ENCODE results near the gene DEFB129.
"Not testable (repeated sequence)": the region's sequence is repeated elsewhere in the genome, so short reads cannot be mapped to it uniquely, and the experiment has no call there.

Gene DEFB129

GRCh38 chr20:251354-251753, 24.3 kb downstream of the DEFB129 start:
- no peak for TF ChIP-seq CTCF (IDR thresholded peaks at IDR 0.05; ENCODE audit: poor library complexity, severe bottlenecking)
- DNase-seq (ENCODE audit: low spot score) (no peak), ATAC-seq (ENCODE audit: low read depth) (no peak)
- Histone ChIP-seq H3K4me1 (ENCODE audit: insufficient read depth, poor library complexity, severe bottlenecking) (no peaks in the 10 kb centered on the region), H3K4me3 (ENCODE audit: severe bottlenecking) (no peak overlapping the region), H3K27ac (ENCODE audit: poor library complexity, severe bottlenecking) (no peak overlapping the region), H3K9me3 (ENCODE audit: severe bottlenecking) (no peaks in the 10 kb centered on the region), H3K27me3 (ENCODE audit: insufficient read depth, poor library complexity, severe bottlenecking) (peaks cover 3% of the 10 kb centered on the region), H3K36me3 (ENCODE audit: low read depth) (no peaks in the 10 kb centered on the region)

GRCh38 chr20:252801-253200, 25.7 kb downstream of the DEFB129 start:
- H3K4me3 ChIP-seq (ENCODE audit: severe bottlenecking): no peak overlapping the region
- ATAC-seq (ENCODE audit: low read depth) (no peak), DNase-seq (ENCODE audit: low spot score) (no peak)
- no peaks in the 10 kb centered on the region for H3K4me1 ChIP-seq (ENCODE audit: insufficient read depth, poor library complexity, severe bottlenecking)
- peaks cover 5% of the 10 kb centered on the region for H3K27me3 ChIP-seq (ENCODE audit: insufficient read depth, poor library complexity, severe bottlenecking)
- TF ChIP-seq CTCF (IDR thresholded peaks at IDR 0.05; ENCODE audit: poor library complexity, severe bottlenecking): no peak
- H3K9me3 ChIP-seq (ENCODE audit: severe bottlenecking): no peaks in the 10 kb centered on the region
- H3K36me3 ChIP-seq (ENCODE audit: low read depth): no peaks in the 10 kb centered on the region
- no peak overlapping the region for H3K27ac ChIP-seq (ENCODE audit: poor library complexity, severe bottlenecking)

GRCh38 chr20:253447-253846, 26.4 kb downstream of the DEFB129 start:
- not testable (repeated sequence) for H3K4me3 ChIP-seq (ENCODE audit: severe bottlenecking); H3K9me3 ChIP-seq (ENCODE audit: severe bottlenecking); H3K27ac ChIP-seq (ENCODE audit: poor library complexity, severe bottlenecking); DNase-seq (ENCODE audit: low spot score); ATAC-seq (ENCODE audit: low read depth); H3K27me3 ChIP-seq (ENCODE audit: insufficient read depth, poor library complexity, severe bottlenecking); H3K4me1 ChIP-seq (ENCODE audit: insufficient read depth, poor library complexity, severe bottlenecking); H3K36me3 ChIP-seq (ENCODE audit: low read depth)

- Histone ChIP-seq H3K4me3 (ENCODE audit: severe bottlenecking) (no peak within 1 kb of the TSS), H3K9me3 (ENCODE audit: severe bottlenecking) (no peaks in the 10 kb centered on the region), H3K36me3 (ENCODE audit: low read depth) (no peaks in the 10 kb centered on the region), H3K27ac (ENCODE audit: poor library complexity, severe bottlenecking) (no peak within 1 kb of the TSS), H3K4me1 (ENCODE audit: insufficient read depth, poor library complexity, severe bottlenecking) (no peaks in the 10 kb centered on the region), H3K27me3 (ENCODE audit: insufficient read depth, poor library complexity, severe bottlenecking) (peaks cover 5% of the 10 kb centered on the region)
- no peak for TF ChIP-seq CTCF (IDR thresholded peaks at IDR 0.05; ENCODE audit: poor library complexity, severe bottlenecking)
- ATAC-seq (ENCODE audit: low read depth) (no peak), DNase-seq (ENCODE audit: low spot score) (no peak)
Measured at GRCh38 chr20:257419-257818, 30.4 kb downstream of the DEFB129 start, which contains the start of gene DEFB132. DEFB132 (plus strand) TSS chr20:257724; CDS start chr20:257779, 55 bp downstream.

- Histone ChIP-seq H3K4me3 (ENCODE audit: severe bottlenecking) (no peak overlapping the region), H3K4me1 (ENCODE audit: insufficient read depth, poor library complexity, severe bottlenecking) (no peaks in the 10 kb centered on the region), H3K27ac (ENCODE audit: poor library complexity, severe bottlenecking) (no peak overlapping the region), H3K36me3 (ENCODE audit: low read depth) (no peaks in the 10 kb centered on the region), H3K27me3 (ENCODE audit: insufficient read depth, poor library complexity, severe bottlenecking) (peaks cover 5% of the 10 kb centered on the region), H3K9me3 (ENCODE audit: severe bottlenecking) (no peaks in the 10 kb centered on the region)
- ATAC-seq (ENCODE audit: low read depth): no peak
- no peak for TF ChIP-seq CTCF (IDR thresholded peaks at IDR 0.05; ENCODE audit: poor library complexity, severe bottlenecking)
- DNase-seq (ENCODE audit: low spot score): no peak
Measured at GRCh38 chr20:258269-258858, 31.3 kb downstream of the DEFB129 start.

Data from RWPE2 (cell line).